Measurements from ENCODE around the gene MLPH.
A peak's percentile ranks its signal among the peaks of the same experiment; 100 is the strongest.

The MLPH gene, protein sequence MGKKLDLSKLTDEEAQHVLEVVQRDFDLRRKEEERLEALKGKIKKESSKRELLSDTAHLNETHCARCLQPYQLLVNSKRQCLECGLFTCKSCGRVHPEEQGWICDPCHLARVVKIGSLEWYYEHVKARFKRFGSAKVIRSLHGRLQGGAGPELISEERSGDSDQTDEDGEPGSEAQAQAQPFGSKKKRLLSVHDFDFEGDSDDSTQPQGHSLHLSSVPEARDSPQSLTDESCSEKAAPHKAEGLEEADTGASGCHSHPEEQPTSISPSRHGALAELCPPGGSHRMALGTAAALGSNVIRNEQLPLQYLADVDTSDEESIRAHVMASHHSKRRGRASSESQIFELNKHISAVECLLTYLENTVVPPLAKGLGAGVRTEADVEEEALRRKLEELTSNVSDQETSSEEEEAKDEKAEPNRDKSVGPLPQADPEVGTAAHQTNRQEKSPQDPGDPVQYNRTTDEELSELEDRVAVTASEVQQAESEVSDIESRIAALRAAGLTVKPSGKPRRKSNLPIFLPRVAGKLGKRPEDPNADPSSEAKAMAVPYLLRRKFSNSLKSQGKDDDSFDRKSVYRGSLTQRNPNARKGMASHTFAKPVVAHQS

GRCh38 chr2:237486819-237487448 is at the start of gene MLPH:
Gene MLPH, plus strand, starts transcription at chr2:237487251. Its CDS starts 6,176 bp downstream, at chr2:237493427.
- DNase-seq = no peak

GRCh38 chr2:237437566-237437965 is 49.5 kb upstream of the MLPH start:
- DNase-seq = peak; percentile 55

DNA sequence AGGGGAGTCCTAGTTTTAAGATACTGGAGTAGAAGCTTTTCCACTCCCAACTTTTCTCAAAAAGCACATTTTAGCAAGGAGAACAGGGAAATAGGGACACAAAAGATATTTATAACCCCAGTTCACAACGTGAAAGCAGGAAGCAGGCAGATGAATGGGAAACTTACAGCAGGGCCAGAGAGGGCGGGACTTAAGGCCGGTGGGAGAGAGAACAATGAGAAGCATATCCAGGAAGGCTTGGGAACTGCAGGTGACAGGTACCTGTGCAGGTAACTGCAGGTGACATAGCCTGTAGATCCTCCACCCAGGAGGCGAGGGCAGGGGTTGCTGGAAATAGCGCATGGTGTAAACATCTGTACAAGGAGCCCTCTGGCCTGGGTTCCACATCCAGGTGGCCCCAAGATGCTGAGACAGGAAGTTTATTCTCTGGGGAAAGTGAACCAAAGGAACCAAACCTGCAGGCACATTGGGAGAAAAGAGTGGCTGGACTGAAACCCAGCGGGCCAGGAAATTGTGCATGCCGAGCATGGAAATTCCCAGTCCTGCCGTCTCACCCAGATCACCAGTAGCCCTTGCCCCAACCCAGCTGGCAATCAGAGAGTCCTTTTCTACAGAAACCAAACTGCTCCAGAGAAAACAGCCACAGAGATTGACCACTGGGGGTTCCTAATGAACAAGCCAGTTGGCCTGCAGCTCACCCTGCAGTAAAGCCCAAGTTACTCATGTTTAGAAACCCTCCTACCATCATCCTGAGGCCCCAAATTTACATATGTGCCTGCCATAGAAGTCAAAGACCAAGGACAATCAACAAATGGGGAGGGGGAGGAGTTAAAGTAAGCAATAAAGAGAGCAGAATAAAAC is 48.7 kb upstream of the MLPH start:
- peak; percentile 55 for DNase-seq

GRCh38 chr2:237440819-237441281 is 46.2 kb upstream of the MLPH start:
- DNase-seq = peak; percentile 81

- DNase-seq = peak; percentile 72
Observed at GRCh38 chr2:237441605-237442274, 45.3 kb upstream of the MLPH start.

- no peak for DNase-seq
Observed at GRCh38 chr2:237444071-237444470, 43.0 kb upstream of the MLPH start.

GRCh38 chr2:237445611-237446337 is 41.3 kb upstream of the MLPH start:
- DNase-seq = no peak

GRCh38 chr2:237446338-237446665 is 40.7 kb upstream of the MLPH start:
- no peak for DNase-seq

GRCh38 chr2:237447496-237447895 is 39.6 kb upstream of the MLPH start:
- DNase-seq = no peak

- DNase-seq = no peak
Observed at GRCh38 chr2:237448171-237448570, 38.9 kb upstream of the MLPH start.

DNA sequence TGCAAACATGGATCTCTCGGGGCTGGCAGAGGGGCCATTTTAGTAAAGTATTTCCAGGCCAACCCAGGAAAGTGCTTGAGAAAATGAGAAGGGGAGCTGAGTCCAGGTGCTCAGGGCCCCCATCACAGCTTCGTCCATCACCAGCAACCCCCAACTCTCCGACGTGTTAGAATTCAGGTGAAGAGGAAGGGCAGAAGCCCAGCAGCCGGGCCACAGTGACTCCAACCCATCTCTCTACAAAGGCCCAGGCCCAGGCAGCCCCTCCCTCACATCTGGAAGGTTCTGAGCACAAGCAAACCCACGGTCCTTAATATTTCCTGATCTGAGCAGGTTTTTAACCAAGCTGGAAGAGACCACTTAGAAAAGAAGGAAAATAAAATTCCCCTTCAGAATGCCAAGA is 38.4 kb upstream of the MLPH start:
- DNase-seq = no peak

DNA sequence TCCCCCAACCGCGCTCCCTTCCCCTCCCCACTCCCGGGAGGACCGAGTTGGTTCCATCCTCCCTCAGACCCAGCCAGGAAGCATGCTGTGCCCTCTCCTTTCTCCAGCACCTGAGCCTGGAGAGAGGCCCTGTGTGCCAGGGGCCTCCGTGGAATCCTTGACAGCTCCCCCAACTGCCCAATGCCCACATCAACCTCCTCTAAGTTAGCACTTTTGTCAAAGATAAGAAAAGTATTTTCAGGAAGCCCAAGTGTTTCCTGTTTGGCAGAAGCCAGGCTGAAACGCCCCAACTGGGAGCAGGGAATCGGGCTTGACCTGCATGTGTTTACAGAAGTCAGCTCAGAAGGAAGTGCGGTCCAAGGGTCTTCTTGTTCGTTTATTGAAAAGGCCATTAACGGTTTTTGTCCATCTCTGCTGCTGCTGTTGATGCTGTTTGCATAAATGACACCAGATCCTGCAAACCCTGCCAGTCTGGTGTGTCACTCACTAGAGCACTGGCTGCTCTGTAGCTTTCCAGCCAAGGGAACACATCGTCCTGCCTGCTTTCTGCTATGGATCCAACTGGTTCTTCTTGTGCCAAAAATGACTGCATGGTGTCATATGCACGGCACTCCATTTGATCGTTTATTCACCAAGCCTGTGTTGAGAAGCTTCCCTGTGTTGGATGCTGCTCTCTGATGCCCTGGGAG is 37.7 kb upstream of the MLPH start:
- no peak for DNase-seq

GRCh38 chr2:237450108-237450507 is 36.9 kb upstream of the MLPH start:
- no peak for DNase-seq

GRCh38 chr2:237450583-237450982 is 36.5 kb upstream of the MLPH start:
- DNase-seq = no peak

DNA sequence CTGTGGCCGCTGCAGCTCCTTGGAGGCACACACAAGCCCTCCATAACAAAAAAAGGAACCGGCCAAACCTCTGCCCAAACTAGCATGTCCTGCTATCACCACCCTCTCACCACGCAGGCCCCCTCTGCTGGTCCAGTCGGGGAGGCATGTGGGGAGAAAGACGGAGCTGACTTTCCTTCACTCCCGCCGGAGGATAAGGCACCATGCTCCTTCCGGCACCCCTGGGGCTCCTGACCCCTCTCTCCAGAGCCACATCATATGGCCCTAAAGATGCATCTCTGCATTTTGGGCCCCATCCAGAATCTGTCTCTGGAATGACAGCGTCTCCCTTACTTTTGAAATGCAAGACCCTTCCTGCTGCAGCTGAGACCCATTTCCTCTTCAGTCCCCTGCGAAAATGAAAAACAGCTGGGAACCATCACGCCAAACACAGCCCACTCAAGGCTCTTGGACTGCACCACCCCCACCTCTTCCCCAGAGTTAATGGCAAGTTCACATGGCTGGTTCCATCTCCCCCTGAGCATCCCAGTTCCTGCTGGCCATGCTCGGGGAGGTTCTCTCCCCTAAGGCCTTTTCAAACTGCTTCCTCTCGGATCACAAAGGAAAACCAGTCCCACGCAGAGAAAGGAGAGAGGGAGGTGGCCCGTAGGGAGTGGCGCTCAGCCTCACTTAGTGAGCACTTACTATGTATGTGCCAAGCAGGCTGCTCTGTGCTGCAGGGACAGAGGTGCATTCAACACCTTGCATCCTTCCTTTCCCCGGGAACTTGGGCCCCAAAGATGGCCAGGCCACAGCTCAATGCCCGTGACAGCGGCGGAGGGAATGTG is 35.2 kb upstream of the MLPH start:
- DNase-seq = no peak

DNA sequence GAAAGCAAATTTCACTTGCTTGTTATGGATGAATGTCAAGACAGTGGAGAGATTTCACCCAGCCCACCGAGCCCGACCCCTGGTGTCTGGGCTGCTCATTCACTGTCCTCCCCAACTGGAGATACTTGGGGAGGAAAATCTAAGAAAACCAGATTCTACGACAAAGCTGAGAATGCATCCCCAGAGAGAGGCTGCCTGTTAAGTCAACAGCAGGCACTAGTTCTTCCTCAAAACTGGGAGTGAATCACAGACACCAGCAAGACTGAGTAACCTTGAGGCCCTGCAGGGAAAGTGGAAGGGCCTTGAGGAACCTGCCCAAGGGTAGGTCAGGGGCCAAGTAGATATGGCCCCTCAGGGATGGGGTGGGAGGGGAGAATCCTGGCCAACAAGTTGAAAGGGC is 34.2 kb upstream of the MLPH start:
- DNase-seq = no peak

DNA sequence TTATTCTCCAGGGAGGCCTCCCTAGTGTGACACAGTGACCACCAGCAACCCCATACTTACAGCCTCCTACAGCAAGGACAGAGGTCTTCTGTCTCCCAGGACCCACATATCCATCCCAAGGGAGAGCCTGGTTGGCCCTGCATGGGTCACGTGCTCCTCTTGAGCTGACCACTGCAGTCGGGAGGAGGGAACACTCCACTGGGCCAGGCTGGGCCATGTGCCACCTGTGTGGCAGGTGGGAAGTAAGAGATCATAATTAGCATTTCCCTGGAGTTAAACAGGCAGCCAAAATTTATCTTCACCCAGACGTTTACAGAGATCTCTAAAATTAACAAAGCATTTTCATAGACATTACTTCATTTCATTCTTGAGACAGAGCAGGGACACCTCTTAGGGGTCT is 33.4 kb upstream of the MLPH start:
- no peak for DNase-seq

DNA sequence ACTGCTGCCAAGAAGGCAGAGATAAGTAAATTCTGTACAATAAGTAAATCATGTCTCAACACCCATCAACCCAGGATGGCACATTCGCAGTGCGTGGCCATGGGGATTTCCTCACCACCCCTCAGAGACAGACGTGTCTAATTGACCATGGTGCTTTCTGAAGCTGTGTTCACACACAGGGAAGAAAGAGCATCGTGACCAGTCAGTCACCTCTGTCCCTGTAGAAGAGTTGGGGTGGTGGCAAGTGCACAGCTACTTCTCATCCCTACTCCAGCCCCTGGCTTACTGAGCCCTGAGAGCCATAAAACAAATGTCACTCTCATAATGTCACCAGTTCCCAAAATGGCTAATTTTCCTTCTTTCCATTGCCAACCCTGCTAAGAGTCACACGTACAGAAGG is 31.3 kb upstream of the MLPH start:
- DNase-seq = no peak

- no peak for DNase-seq
Observed at GRCh38 chr2:237456200-237456843, 30.7 kb upstream of the MLPH start.
